ENCODE data around the gene PIK3R3. TPM values are rescaled to one million over a fixed set of nuclear protein-coding genes. Genes with fewer than 3 reads are reported as not detected.

The PIK3R3 gene
- total and polyA plus RNA-seq, 9 donors, result 3.6 to 20.3 (median 10.7) TPM

DNA sequence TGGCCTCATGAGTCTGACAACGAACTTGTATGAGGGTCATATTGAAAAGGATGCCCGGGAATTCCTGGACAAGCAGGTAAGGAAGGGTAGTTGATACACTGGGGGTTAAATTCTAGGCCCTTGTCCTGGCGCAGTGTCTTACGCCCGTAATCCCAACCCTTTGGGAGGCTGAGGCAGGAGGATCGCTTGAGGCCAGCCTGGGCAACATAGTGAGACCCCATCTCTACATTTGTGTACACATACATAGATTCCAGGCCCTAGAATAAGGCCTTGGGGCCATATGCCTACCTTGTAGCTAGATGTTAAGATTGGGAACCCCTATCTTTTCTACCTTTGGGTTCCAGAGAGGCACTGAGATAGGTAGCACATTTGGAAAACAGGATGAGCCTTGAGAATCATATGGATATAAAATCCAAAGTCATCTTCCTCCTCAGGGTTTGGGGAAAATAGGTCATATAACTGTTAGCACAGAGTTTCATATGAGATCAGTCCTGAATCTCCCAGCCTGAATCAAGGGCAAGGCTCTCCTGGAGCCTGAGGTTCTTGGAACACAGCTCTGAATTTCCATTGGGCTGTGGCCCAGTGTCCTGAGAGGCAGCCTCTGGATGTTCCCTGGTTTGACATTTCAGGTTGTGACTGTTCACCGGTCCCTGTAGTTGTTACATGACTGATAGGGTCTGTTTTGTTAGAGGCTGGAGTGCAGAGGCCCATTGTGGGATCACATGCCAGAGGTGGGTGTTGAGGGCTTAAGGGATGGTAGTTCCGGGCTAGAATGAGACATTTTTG, 104.4 kb downstream of the PIK3R3 start:
- TF ChIP-seq, protein P1, sequence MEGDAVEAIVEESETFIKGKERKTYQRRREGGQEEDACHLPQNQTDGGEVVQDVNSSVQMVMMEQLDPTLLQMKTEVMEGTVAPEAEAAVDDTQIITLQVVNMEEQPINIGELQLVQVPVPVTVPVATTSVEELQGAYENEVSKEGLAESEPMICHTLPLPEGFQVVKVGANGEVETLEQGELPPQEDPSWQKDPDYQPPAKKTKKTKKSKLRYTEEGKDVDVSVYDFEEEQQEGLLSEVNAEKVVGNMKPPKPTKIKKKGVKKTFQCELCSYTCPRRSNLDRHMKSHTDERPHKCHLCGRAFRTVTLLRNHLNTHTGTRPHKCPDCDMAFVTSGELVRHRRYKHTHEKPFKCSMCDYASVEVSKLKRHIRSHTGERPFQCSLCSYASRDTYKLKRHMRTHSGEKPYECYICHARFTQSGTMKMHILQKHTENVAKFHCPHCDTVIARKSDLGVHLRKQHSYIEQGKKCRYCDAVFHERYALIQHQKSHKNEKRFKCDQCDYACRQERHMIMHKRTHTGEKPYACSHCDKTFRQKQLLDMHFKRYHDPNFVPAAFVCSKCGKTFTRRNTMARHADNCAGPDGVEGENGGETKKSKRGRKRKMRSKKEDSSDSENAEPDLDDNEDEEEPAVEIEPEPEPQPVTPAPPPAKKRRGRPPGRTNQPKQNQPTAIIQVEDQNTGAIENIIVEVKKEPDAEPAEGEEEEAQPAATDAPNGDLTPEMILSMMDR (IDR thresholded peaks at IDR 0.05), result no peak
- TF ChIP-seq POLR2A (IDR thresholded peaks at IDR 0.05), result no peak
- no peak for TF ChIP-seq EP300 (IDR thresholded peaks at IDR 0.05)
- DNase-seq, result no peak
- intact Hi-C loops (cut with DNase I), result loop anchor here in 1 of 4 donors (2.0 kb wide), 1 partner anchor 21 kb away; no protein-coding TSS in a partner anchor
- Histone ChIP-seq H3K4me3 (no peak overlapping the region), H3K4me1 (ENCODE audit: insufficient read depth) (no peaks in the 10 kb centered on the region), H3K27me3 (no peaks in the 10 kb centered on the region), H3K36me3 (no peaks in the 10 kb centered on the region), H3K9me3 (no peaks in the 10 kb centered on the region), H3K27ac (no peak overlapping the region)
- 94 to 95% (median 94%) methylated on average over 8 of the region's 8 CpGs for WGBS, 3 donors

DNA sequence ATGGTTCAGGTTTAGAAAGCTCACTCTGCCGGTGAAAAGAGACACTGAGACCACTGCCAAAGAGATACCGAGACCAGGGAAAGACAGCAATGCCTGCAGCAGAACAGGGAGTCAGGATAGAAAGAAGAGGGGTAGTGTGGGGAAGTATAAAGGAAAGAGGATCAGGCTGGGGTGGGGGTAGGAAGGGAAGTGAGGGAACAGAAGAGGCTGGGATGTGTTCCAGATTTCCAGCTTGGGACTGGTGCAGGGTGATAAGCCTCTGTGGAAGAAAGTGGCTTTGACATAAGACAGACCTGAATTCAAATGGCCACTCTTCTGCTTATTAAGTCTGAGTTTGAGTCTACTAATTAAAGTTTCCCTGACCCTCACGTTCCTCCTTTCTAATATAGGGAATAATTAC, 105.9 kb downstream of the PIK3R3 start:
- TF ChIP-seq, protein P1 (IDR thresholded peaks at IDR 0.05), result no peak
- TF ChIP-seq POLR2A (IDR thresholded peaks at IDR 0.05) (no peak), EP300 (IDR thresholded peaks at IDR 0.05) (no peak)
- no peaks in the 10 kb centered on the region for H3K4me1 ChIP-seq (ENCODE audit: insufficient read depth)
- H3K4me3 ChIP-seq, result no peak overlapping the region
- H3K27ac ChIP-seq, result no peak overlapping the region
- H3K36me3 ChIP-seq, result no peaks in the 10 kb centered on the region
- WGBS, 3 donors, result 37 to 46% (median 38%) methylated on average over 3 of the region's 3 CpGs
- no peaks in the 10 kb centered on the region for H3K27me3 ChIP-seq
- H3K9me3 ChIP-seq, result no peaks in the 10 kb centered on the region
- intact Hi-C loops (cut with DNase I), result loop anchor here in 1 of 4 donors (2.0 kb wide), 1 partner anchor 20 kb away; no protein-coding TSS in a partner anchor
- no peak for DNase-seq

DNA sequence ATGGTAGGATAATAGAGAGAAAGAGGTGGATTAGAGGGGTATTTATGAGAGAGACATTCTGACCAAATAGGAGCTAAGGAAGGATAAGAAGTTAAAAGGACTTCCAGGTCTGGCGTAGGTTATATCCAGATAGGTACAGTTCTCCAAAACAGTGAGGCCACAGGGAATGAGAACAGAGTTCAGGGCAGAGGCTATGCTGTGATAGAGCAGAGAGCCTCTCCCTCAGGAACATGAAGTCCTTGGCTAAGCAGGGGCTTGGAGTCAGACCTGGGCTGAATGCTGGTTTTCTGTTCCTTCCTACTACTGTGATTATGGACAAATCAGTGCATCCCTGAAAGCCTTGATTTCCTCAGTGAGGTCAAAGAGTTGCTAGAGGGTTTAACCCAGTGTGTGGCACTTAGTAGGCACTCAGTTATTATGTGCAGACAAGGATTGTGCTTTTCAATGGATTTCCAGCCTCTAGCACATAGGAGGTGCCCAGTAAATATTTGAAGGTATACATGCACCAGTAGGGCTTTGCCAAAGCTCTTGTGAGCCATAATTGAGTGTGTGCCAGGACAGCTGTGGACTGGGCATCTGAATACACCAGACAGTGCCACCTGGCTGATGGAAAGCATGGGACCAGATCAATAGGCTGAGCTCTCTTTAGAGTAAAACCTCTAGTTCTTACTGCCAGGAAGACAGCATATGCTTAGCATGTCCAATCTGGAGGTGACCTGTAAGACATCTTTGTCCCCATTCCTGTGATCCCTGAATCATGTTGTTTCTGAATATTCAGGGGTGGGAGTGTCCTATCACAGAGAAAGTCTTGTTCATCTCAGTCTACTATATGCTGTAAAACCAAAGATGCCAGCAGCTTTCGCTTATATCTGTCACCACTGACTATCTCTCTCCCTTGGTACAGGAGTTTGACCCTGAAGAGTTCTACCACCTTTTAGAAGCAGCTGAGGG, 111.1 kb downstream of the PIK3R3 start:
- H3K4me1 ChIP-seq (ENCODE audit: insufficient read depth), result no peaks in the 10 kb centered on the region
- WGBS, 3 donors, result 86 to 94% (median 94%) methylated on average over 2 of the region's 2 CpGs
- H3K9me3 ChIP-seq, result no peaks in the 10 kb centered on the region
- intact Hi-C loops (cut with DNase I), result no loop called here
- H3K27me3 ChIP-seq, result no peaks in the 10 kb centered on the region
- no peak for DNase-seq
- H3K4me3 ChIP-seq, result no peak overlapping the region
- no peak overlapping the region for H3K27ac ChIP-seq
- TF ChIP-seq POLR2A (IDR thresholded peaks at IDR 0.05) (no peak), EP300 (IDR thresholded peaks at IDR 0.05) (no peak)
- TF ChIP-seq, protein P1 (IDR thresholded peaks at IDR 0.05), result no peak
- H3K36me3 ChIP-seq, result no peaks in the 10 kb centered on the region

DNA sequence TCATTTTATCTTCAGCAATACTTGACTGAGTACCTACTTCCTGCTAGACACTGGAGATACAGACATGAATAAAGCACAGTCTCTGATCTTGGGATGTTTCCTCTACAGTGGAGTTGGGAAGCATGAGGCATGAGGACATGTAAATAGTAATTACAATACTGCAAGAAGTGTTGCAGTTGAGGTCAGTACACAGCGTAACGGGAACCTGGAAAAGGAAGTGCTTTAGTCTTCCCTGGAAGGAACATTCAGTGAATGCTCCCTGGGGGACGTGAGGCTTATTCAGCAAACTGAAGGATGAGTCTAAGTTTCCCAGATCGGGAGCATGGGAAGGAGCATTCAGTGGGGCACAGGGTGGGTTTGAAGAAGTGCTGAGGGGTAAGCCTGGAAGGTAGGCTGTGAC, 112.4 kb downstream of the PIK3R3 start:
- intact Hi-C loops (cut with DNase I), result no loop called here
- Histone ChIP-seq H3K27ac (no peak overlapping the region), H3K36me3 (no peaks in the 10 kb centered on the region), H3K4me3 (no peak overlapping the region), H3K9me3 (no peaks in the 10 kb centered on the region), H3K27me3 (no peaks in the 10 kb centered on the region), H3K4me1 (ENCODE audit: insufficient read depth) (no peaks in the 10 kb centered on the region)
- DNase-seq, result no peak
- 59 to 83% (median 68%) methylated on average over 4 of the region's 4 CpGs for WGBS, 3 donors
- TF ChIP-seq, protein P1 (IDR thresholded peaks at IDR 0.05), result no peak
- TF ChIP-seq EP300 (IDR thresholded peaks at IDR 0.05), result no peak

Data from ovary (tissue), 9 donors.